ENCODE data around the gene WHRN.

The WHRN gene

GRCh38 chr9:114385397-114386181, 119.7 kb downstream of the WHRN start:
- peak; percentile 60 to 85 (median 79) for DNase-seq (ENCODE audit: low read depth in 4 of 4, low spot score in 1 of 4)

DNA sequence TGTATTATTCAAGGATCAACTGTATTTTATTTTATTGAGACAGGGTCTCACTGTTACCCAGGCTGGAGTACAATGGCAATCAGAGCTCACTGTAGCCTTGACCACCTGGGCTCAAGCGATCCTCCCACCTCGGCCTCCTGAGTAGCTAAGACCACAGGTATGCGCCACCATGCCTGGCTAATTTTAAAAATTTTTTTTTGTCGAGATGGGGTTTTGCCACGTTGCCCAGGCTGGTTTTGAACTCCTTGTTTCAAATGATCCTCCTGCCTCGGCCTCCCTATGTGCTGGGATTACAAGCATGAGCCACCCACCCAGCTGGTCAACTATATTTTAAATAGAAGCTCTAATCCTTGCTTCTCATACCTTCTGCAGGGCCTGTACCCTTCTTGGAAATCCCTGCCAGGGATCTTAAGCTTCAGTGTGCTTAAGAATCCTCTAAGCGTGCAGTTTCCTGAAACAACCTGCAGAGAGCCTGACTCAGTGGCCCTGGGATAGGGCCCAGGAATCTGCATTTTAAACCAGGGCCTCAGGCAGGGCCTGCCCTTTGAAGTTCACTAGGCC, 120.4 kb downstream of the WHRN start:
- DNase-seq (ENCODE audit: low read depth in 4 of 4, low spot score in 1 of 4) = no peak

- no peak for DNase-seq (ENCODE audit: low read depth in 4 of 4, low spot score in 1 of 4)
Observed at GRCh38 chr9:114384341-114384740, 120.9 kb downstream of the WHRN start.

DNA sequence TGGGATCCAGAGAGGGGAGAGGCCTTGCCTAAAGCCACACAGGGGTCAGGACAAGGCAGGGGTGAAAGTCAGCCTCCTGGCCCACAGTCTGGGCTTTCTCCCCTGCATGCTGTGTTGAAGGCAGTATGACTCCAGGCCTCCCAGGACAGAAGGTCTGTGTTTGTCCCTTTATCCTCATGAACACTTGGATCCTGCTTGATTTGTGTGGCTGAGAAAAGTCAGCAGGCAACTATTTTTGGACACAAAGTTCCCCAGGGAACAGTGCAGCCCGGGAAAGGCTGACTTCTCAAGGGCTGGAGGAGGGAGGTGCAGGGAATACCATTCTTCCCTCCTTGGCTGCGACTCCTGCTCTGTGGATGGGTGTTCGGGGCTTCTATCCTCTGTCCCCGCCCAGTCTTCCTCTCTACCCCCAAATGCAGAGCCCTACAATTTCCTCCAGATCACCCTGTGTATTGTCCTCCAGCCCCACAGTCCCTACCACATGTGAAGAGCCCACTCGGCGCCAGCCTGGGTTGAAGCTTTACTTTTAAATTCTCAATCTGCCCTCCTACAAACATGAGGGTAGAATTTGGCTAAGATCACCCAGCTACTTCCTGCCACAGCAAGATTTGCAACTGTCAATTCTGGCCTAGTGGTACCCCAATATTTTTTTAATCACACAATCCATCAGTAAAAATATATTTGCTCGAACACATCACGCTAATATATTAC, 121.6 kb downstream of the WHRN start:
- no peak for DNase-seq (ENCODE audit: low read depth in 4 of 4, low spot score in 1 of 4)

- peak in 2 of 4 experiments; percentile 68 for DNase-seq (ENCODE audit: low read depth in 4 of 4, low spot score in 1 of 4)
Observed at GRCh38 chr9:114382699-114383520, 122.4 kb downstream of the WHRN start.

- no peak for DNase-seq (ENCODE audit: low read depth in 4 of 4, low spot score in 1 of 4)
Observed at GRCh38 chr9:114378883-114379282, 126.4 kb downstream of the WHRN start.

DNA sequence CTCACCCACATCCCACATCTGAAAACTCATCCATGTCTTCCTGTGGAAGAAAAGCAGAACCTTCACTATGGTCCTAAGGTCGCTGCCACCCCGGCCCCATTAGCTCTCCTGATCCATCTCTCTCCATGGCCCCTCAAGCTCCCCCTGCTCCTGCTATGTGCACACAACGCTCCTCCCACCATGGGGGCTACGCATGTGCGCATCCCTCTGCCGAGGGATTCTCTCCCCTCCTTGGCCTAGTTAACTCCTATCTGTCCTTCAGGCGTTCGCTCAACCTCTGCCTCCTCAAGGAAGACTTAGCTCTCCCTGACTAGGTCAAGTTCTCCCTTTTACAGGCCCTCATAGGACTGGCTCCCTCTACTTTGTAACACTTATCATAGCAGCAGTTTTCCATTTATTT, 127.3 kb downstream of the WHRN start:
- DNase-seq (ENCODE audit: low read depth in 4 of 4, low spot score in 1 of 4) = no peak

GRCh38 chr9:114376586-114377445, 128.5 kb downstream of the WHRN start:
- DNase-seq (ENCODE audit: low read depth in 4 of 4, low spot score in 1 of 4) = no peak

- no peak for DNase-seq (ENCODE audit: low read depth in 4 of 4, low spot score in 1 of 4)
Observed at GRCh38 chr9:114375386-114376175, 129.7 kb downstream of the WHRN start.

- no peak for DNase-seq (ENCODE audit: low read depth in 4 of 4, low spot score in 1 of 4)
Observed at GRCh38 chr9:114374936-114375335, 130.3 kb downstream of the WHRN start.

DNA sequence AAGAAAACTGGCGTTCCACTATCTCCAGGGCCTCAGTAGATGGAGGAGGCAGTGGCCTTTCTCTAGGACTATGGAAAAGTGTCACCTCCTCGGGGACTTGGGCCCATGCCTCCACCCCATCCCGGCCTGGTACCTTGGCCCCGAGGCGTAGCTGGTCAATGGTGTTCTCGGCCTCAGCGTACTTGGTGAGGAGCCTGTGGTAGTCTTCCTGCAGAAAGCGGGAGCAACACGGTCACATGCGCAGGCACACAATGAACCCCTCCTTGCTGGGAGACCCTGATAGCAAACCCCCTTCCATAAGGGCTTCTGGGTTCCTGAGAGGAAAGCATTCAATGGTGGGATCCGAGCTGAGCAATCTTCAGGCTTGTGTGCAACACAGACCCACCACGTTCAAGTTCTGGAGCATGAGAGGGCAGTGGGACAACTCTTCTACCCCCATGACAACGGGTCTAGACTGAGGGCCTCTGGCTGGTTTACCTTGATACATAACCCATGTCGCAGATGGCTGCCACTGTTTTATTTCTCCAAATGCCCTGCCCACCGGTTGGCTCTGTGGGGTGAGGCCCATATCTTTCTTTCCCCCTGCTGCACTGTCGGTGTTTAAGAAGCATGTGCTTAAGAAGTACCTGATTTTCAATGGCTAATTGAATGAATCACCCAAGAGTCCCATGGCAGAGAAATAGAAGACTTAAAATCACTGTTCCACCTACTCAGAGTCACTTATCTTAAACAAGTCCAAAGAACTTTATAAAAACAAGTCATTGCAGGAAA, 131.1 kb downstream of the WHRN start:
- no peak for DNase-seq (ENCODE audit: low read depth in 4 of 4, low spot score in 1 of 4)

GRCh38 chr9:114372921-114373448, 132.3 kb downstream of the WHRN start:
- peak in 2 of 4 experiments; percentile 60 to 73 for DNase-seq (ENCODE audit: low read depth in 4 of 4, low spot score in 1 of 4)

GRCh38 chr9:114371973-114372917, 133.0 kb downstream of the WHRN start:
- DNase-seq (ENCODE audit: low read depth in 4 of 4, low spot score in 1 of 4) = no peak

DNA sequence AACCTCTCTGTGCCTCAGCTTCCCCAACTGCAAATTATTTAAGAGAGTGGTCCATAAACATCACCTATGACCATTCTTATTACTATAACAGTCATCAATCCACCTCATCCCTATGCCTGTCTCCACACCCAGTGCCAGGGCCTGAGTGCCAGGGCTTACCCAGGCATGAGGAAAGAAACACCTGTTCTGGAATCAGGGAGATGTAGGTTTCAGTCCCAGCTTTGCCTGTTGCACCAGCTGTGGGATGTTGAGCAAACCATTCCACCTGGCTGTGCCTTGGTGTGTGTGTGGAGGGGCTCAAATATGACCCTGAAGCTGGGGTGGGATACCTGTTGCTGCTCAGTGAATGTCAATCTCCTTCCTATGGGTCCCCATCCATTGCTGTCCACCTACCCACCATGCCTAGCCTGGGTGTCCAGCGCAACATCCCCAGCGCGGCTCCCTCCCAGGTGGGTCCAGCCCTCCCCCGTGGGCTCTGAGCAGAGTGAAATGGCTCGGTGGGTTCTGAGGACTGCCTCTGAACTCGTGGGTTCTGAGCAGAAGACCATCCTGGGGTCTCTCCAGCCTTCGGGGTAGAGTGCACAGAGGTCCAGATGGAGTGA, 133.8 kb downstream of the WHRN start:
- DNase-seq (ENCODE audit: low read depth in 4 of 4, low spot score in 1 of 4) = no peak

- DNase-seq (ENCODE audit: low read depth in 4 of 4, low spot score in 1 of 4) = no peak
Observed at GRCh38 chr9:114370968-114371320, 134.3 kb downstream of the WHRN start.

DNA sequence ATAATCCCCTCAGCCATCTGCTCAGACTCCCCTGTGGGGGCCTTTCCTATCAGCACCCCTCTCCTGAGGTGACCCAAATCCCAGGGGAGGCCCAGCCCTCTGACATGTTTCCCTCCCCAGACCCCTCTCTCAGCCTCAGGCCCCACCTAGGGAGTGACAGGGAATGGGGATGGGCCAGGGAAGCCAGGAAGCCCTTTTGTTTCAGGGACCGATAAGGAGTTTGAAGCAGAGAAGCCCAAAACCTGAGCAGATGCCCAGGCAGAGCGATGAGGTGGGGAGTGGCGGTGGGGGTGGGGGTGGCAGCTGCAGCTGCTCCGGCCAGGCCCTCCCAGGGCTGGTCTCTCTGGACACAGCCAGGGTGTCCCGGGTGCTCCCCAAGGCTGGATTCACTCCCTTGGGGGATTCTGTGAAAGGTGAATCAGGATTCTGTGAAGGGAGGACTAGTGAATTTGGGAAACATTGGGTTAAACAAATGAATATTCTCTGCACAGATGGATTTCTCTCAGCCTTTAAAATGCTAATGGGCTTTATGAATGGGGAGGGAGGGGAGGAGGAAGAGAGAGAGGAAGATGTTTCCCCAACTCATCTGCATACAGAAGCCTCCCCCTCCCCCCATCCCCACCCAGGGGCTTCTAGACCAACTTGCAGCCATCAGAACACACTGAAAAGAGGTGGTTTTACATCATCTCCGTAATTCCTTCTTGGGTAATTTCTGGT, 134.9 kb downstream of the WHRN start:
- no peak for DNase-seq (ENCODE audit: low read depth in 4 of 4, low spot score in 1 of 4)
